HEK293 (cell line): Measurements from ENCODE around the gene CDC42EP1.

ENCODE experiments used
- GLIS2 ChIP-seq: fragments of 450-650 bp; formaldehyde crosslinking; IDR thresholded peaks from 2 replicates; pipeline ENCODE4 v1.5.1; 2016; ENCODE audit warnings: missing biosample characterization, missing genetic modification characterization
- HOXC10 ChIP-seq: sonication (generic); formaldehyde crosslinking; IDR thresholded peaks from 2 replicates; pipeline ENCODE4 v1.8.1; 2023; ENCODE audit warnings: mild to moderate bottlenecking, missing genetic modification reagents
- TCF7L2 ChIP-seq: IDR thresholded peaks from 2 replicates; pipeline ENCODE4 v1.6.1; 2011; ENCODE audit warnings: low read depth, mild to moderate bottlenecking, inconsistent platforms, low read length, moderate library complexity, borderline replicate concordance
- YY1 ChIP-seq: fragments of 450-650 bp; formaldehyde crosslinking; IDR thresholded peaks from 2 replicates; pipeline ENCODE4 v1.5.1; 2018; ENCODE audit warnings: missing biosample characterization, missing genetic modification characterization
- ZBTB20 ChIP-seq: fragments of 450-650 bp; formaldehyde crosslinking; IDR thresholded peaks from 2 replicates; pipeline ENCODE4 v1.5.1; 2016; ENCODE audit warnings: missing biosample characterization, missing genetic modification characterization
- ZBTB8A ChIP-seq: fragments of 450-650 bp; formaldehyde crosslinking; IDR thresholded peaks from 2 replicates; pipeline ENCODE4 v1.5.1; 2016; ENCODE audit warnings: missing biosample characterization, missing genetic modification characterization
- ZFP69B ChIP-seq: fragments of 450-650 bp; formaldehyde crosslinking; IDR thresholded peaks from 2 replicates; pipeline ENCODE4 v1.5.1; 2016; ENCODE audit warnings: missing biosample characterization, missing genetic modification characterization
- ZNF19 ChIP-seq: fragments of 450-650 bp; formaldehyde crosslinking; IDR thresholded peaks from 2 replicates; pipeline ENCODE4; 2016; ENCODE audit warnings: missing biosample characterization, missing genetic modification characterization, low read depth
- ZNF221 ChIP-seq: fragments of 450-650 bp; formaldehyde crosslinking; IDR thresholded peaks from 2 replicates; pipeline ENCODE4 v1.5.1; 2017; ENCODE audit warnings: missing biosample characterization, missing genetic modification characterization, borderline replicate concordance
- ZNF239 ChIP-seq: fragments of 450-650 bp; formaldehyde crosslinking; IDR thresholded peaks from 2 replicates; pipeline ENCODE4 v1.5.1; 2016; ENCODE audit warnings: missing biosample characterization, missing genetic modification characterization
- ZNF302 ChIP-seq: fragments of 450-650 bp; formaldehyde crosslinking; IDR thresholded peaks from 2 replicates; pipeline ENCODE4 v1.5.1; 2016; ENCODE audit warnings: missing biosample characterization, missing genetic modification characterization, low read depth
- ZNF341 ChIP-seq: fragments of 450-650 bp; formaldehyde crosslinking; IDR thresholded peaks from 2 replicates; pipeline ENCODE4; 2016; ENCODE audit warnings: low read depth, missing biosample characterization, missing genetic modification characterization
- ZNF350 ChIP-seq: fragments of 450-650 bp; formaldehyde crosslinking; IDR thresholded peaks from 2 replicates; pipeline ENCODE4 v1.5.0; 2017; ENCODE audit warnings: missing biosample characterization, mild to moderate bottlenecking, missing genetic modification characterization
- ZNF366 ChIP-seq: fragments of 450-650 bp; formaldehyde crosslinking; conservative IDR thresholded peaks from 2 replicates; pipeline ENCODE4 v1.5.1; 2016; ENCODE audit warnings: missing biosample characterization, missing genetic modification characterization
- ZNF391 ChIP-seq: fragments of 450-650 bp; formaldehyde crosslinking; IDR thresholded peaks from 2 replicates; pipeline ENCODE4 v1.5.1; 2016; ENCODE audit warnings: low read depth, missing biosample characterization, missing genetic modification characterization, borderline replicate concordance
- ZNF404 ChIP-seq: fragments of 450-650 bp; formaldehyde crosslinking; IDR thresholded peaks from 2 replicates; pipeline ENCODE4 v1.5.1; 2017; ENCODE audit warnings: missing biosample characterization, missing genetic modification characterization
- ZNF548 ChIP-seq: fragments of 450-650 bp; formaldehyde crosslinking; IDR thresholded peaks from 2 replicates; pipeline ENCODE4 v1.5.1; 2016; ENCODE audit warnings: missing biosample characterization, missing genetic modification characterization
- ZNF629 ChIP-seq: fragments of 450-650 bp; formaldehyde crosslinking; IDR thresholded peaks from 2 replicates; pipeline ENCODE4 v1.5.1; 2017; ENCODE audit warnings: missing biosample characterization, missing genetic modification characterization
- ZNF664 ChIP-seq: fragments of 450-650 bp; formaldehyde crosslinking; IDR thresholded peaks from 2 replicates; pipeline ENCODE4 v1.5.1; 2016; ENCODE audit warnings: missing biosample characterization, missing genetic modification characterization
- ZNF707 ChIP-seq: fragments of 450-650 bp; formaldehyde crosslinking; IDR thresholded peaks from 2 replicates; pipeline ENCODE4 v1.5.1; 2016; ENCODE audit warnings: missing biosample characterization, missing genetic modification characterization
- ZNF768 ChIP-seq: fragments of 450-650 bp; formaldehyde crosslinking; IDR thresholded peaks from 2 replicates; pipeline ENCODE4 v1.5.1; 2018; ENCODE audit warnings: missing biosample characterization, mild to moderate bottlenecking, missing genetic modification characterization
- ZNF777 ChIP-seq: fragments of 450-650 bp; formaldehyde crosslinking; IDR thresholded peaks from 2 replicates; pipeline ENCODE4 v1.5.1; 2017; ENCODE audit warnings: missing biosample characterization, missing genetic modification characterization, borderline replicate concordance
- ZSCAN30 ChIP-seq: fragments of 450-650 bp; IDR thresholded peaks from 2 replicates; pipeline ENCODE4 v1.5.1; 2018; ENCODE audit warnings: missing biosample characterization, mild to moderate bottlenecking, missing genetic modification characterization, moderate library complexity
- TF ChIP-seq, protein P1 (sequence below): fragments of 450-650 bp; formaldehyde crosslinking; IDR thresholded peaks from 2 replicates; pipeline ENCODE4 v1.5.1; 2016; ENCODE audit warnings: missing biosample characterization, missing genetic modification characterization
- TF ChIP-seq, protein P2 (sequence below): fragments of 450-650 bp; formaldehyde crosslinking; IDR thresholded peaks from 2 replicates; pipeline ENCODE4 v1.5.1; 2017; ENCODE audit warnings: missing biosample characterization, mild to moderate bottlenecking, missing genetic modification characterization, moderate library complexity
- TF ChIP-seq, protein P3 (sequence below): fragments of 450-650 bp; formaldehyde crosslinking; IDR thresholded peaks from 2 replicates; pipeline ENCODE4 v1.5.1; 2016; ENCODE audit warnings: missing biosample characterization, missing genetic modification characterization
- TF ChIP-seq, protein P4 (sequence below): fragments of 450-650 bp; IDR thresholded peaks from 2 replicates; pipeline ENCODE4 v1.5.1; 2018; ENCODE audit warnings: missing biosample characterization, mild to moderate bottlenecking, missing genetic modification characterization
- TF ChIP-seq, protein P5 (sequence below): fragments of 450-650 bp; formaldehyde crosslinking; IDR thresholded peaks from 2 replicates; pipeline ENCODE4 v1.5.1; 2016; ENCODE audit warnings: missing biosample characterization, missing genetic modification characterization

The CDC42EP1 gene

DNA sequence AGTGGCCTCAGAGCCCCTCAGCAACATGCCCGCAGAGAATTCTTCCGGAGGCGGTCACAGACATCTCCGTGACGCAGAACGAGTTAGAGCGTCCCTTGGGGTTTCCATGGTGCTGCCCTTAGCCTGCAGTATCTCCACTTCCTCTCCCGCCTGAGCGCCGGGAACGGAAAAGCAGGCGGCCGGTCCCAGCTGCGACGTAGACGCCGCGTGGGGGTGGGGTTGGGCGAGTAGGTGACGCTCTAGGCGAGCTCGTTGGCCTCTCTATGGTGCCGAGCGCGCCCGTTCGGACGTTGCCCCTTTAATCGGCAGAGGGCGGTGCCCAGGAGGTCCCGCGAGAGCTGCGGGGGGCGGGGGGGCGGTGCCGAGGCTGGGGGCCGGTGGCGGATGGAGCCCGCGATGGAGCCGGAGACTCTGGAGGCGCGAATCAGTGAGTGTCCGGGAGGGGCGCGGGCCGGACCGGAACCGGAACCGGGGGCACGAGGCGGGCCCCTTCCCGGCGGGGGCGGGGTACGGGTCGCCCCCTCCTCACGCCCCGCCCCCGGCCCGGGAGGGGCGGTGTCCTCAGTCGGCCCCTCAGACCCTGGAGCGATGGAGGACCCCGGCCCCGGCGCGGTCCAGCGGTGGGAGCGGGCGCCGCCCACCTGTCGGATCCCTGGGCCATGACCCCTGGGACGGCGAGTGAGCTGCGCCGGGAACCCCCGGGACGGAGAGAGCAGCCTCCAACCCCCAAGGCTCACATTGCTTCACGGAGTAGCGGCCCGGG is 48.4 kb downstream of the CDC42EP1 start, which contains the start of gene GGA1 (continued):
- TF ChIP-seq, protein P1, sequence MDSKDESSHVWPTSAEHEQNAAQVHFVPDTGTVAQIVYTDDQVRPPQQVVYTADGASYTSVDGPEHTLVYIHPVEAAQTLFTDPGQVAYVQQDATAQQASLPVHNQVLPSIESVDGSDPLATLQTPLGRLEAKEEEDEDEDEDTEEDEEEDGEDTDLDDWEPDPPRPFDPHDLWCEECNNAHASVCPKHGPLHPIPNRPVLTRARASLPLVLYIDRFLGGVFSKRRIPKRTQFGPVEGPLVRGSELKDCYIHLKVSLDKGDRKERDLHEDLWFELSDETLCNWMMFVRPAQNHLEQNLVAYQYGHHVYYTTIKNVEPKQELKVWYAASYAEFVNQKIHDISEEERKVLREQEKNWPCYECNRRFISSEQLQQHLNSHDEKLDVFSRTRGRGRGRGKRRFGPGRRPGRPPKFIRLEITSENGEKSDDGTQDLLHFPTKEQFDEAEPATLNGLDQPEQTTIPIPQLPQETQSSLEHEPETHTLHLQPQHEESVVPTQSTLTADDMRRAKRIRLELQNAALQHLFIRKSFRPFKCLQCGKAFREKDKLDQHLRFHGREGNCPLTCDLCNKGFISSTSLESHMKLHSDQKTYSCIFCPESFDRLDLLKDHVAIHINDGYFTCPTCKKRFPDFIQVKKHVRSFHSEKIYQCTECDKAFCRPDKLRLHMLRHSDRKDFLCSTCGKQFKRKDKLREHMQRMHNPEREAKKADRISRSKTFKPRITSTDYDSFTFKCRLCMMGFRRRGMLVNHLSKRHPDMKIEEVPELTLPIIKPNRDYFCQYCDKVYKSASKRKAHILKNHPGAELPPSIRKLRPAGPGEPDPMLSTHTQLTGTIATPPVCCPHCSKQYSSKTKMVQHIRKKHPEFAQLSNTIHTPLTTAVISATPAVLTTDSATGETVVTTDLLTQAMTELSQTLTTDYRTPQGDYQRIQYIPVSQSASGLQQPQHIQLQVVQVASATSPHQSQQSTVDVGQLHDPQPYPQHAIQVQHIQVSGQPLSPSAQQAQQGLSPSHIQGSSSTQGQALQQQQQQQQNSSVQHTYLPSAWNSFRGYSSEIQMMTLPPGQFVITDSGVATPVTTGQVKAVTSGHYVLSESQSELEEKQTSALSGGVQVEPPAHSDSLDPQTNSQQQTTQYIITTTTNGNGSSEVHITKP (tag by site-specific recombination) = no peak
- no peak for TF ChIP-seq HOXC10 (CRISPR knock-in tag)
- TF ChIP-seq ZBTB8A = peak; percentile 89
- TF ChIP-seq GLIS2 (tag by site-specific recombination) = peak; percentile 92
- TF ChIP-seq ZBTB20 (tag by site-specific recombination) = no peak; the same call in 1 of the 2 replicates
- TF ChIP-seq ZNF707 (tag by site-specific recombination) = no peak
- TF ChIP-seq, protein P2, sequence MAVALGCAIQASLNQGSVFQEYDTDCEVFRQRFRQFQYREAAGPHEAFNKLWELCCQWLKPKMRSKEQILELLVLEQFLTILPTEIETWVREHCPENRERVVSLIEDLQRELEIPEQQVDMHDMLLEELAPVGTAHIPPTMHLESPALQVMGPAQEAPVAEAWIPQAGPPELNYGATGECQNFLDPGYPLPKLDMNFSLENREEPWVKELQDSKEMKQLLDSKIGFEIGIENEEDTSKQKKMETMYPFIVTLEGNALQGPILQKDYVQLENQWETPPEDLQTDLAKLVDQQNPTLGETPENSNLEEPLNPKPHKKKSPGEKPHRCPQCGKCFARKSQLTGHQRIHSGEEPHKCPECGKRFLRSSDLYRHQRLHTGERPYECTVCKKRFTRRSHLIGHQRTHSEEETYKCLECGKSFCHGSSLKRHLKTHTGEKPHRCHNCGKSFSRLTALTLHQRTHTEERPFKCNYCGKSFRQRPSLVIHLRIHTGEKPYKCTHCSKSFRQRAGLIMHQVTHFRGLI (tag by site-specific recombination) = peak; percentile 46; the same call in 1 of the 2 replicates
- TF ChIP-seq ZNF768 = no peak
- no peak for TF ChIP-seq ZNF239
- TF ChIP-seq, protein P3, sequence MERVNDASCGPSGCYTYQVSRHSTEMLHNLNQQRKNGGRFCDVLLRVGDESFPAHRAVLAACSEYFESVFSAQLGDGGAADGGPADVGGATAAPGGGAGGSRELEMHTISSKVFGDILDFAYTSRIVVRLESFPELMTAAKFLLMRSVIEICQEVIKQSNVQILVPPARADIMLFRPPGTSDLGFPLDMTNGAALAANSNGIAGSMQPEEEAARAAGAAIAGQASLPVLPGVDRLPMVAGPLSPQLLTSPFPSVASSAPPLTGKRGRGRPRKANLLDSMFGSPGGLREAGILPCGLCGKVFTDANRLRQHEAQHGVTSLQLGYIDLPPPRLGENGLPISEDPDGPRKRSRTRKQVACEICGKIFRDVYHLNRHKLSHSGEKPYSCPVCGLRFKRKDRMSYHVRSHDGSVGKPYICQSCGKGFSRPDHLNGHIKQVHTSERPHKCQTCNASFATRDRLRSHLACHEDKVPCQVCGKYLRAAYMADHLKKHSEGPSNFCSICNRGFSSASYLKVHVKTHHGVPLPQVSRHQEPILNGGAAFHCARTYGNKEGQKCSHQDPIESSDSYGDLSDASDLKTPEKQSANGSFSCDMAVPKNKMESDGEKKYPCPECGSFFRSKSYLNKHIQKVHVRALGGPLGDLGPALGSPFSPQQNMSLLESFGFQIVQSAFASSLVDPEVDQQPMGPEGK (tag by site-specific recombination) = peak; percentile 91
- TF ChIP-seq ZNF404 = no peak
- no peak for TF ChIP-seq ZNF19 (tag by site-specific recombination)
- TF ChIP-seq YY1 (tag by site-specific recombination) = peak; percentile 63
- TF ChIP-seq ZNF350 (tag by site-specific recombination) = no peak
- TF ChIP-seq ZSCAN30 (tag by site-specific recombination) = peak; percentile 60; the same call in 1 of the 2 replicates
- no peak for TF ChIP-seq ZNF366 (tag by site-specific recombination)
- no peak for TF ChIP-seq ZNF777 (tag by site-specific recombination)
- peak; percentile 99 for TF ChIP-seq ZNF629 (tag by site-specific recombination)
- TF ChIP-seq ZFP69B = peak; percentile 99
- TF ChIP-seq, protein P4, sequence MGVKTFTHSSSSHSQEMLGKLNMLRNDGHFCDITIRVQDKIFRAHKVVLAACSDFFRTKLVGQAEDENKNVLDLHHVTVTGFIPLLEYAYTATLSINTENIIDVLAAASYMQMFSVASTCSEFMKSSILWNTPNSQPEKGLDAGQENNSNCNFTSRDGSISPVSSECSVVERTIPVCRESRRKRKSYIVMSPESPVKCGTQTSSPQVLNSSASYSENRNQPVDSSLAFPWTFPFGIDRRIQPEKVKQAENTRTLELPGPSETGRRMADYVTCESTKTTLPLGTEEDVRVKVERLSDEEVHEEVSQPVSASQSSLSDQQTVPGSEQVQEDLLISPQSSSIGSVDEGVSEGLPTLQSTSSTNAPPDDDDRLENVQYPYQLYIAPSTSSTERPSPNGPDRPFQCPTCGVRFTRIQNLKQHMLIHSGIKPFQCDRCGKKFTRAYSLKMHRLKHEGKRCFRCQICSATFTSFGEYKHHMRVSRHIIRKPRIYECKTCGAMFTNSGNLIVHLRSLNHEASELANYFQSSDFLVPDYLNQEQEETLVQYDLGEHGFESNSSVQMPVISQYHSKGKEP = no peak
- TF ChIP-seq ZNF221 (tag by site-specific recombination) = no peak
- no peak for TF ChIP-seq ZNF664 (tag by site-specific recombination)
- TF ChIP-seq ZNF341 (tag by site-specific recombination) = no peak
- TF ChIP-seq ZNF302 = no peak
- TF ChIP-seq ZNF548 (tag by site-specific recombination) = no peak
- TF ChIP-seq TCF7L2 = no peak
- TF ChIP-seq ZNF391 (tag by site-specific recombination) = 0 out of 2 replicates have a peak, but pooled peaks have one; percentile 10
- TF ChIP-seq, protein P5, sequence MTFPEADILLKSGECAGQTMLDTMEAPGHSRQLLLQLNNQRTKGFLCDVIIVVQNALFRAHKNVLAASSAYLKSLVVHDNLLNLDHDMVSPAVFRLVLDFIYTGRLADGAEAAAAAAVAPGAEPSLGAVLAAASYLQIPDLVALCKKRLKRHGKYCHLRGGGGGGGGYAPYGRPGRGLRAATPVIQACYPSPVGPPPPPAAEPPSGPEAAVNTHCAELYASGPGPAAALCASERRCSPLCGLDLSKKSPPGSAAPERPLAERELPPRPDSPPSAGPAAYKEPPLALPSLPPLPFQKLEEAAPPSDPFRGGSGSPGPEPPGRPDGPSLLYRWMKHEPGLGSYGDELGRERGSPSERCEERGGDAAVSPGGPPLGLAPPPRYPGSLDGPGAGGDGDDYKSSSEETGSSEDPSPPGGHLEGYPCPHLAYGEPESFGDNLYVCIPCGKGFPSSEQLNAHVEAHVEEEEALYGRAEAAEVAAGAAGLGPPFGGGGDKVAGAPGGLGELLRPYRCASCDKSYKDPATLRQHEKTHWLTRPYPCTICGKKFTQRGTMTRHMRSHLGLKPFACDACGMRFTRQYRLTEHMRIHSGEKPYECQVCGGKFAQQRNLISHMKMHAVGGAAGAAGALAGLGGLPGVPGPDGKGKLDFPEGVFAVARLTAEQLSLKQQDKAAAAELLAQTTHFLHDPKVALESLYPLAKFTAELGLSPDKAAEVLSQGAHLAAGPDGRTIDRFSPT = peak; percentile 89
